CD4-positive, alpha-beta T cell (primary cell): ENCODE measurements around the gene PFN1. TPM values are rescaled to one million over a fixed set of nuclear protein-coding genes. Genes with fewer than 3 reads are reported as not detected.
A peak's percentile ranks its signal among the peaks of the same experiment; 100 is the strongest.

Experiments
- ATAC-seq: fragments of 200-7000 bp; cut with Tn5 transposase; one replicate; pipeline ENCODE4 v1.10.0; 2022; ENCODE audit warnings: mild to moderate bottlenecking; ENCODE audit not compliant: poor library complexity
- CTCF ChIA-PET: fragments of 350-600 bp; sonication (Branson Sonifier 250); formaldehyde crosslinking; loops from one replicate; lab custom pipeline; 2021; ENCODE audit warnings: antibody characterized with exemption, inconsistent platforms; lab: Charles Lee
- POLR2A ChIA-PET: fragments of 350-600 bp; sonication (Branson Sonifier 250); formaldehyde crosslinking; loops from one replicate; lab custom pipeline; 2021; ENCODE audit warnings: antibody characterized with exemption, inconsistent platforms; lab: Charles Lee
- DNase-seq, 14 experiments: peaks; one replicate each; pipeline ENCODE4 v3.0.0-alpha.2; 2013 to 2020; ENCODE audit warnings: mixed read lengths in 2 of 14
- H3K27ac ChIP-seq, 2 donors: one replicate each; pipeline versions ENCODE4 v1.5.1 to v1.7.0; 2013; ENCODE audit warnings: low read length in 2 of 2, low read depth in 1 of 2, mild to moderate bottlenecking in 1 of 2
- H3K27me3 ChIP-seq, 2 experiments: 1 replicate in 1 of 2; 2 replicates in 1 of 2; pipeline versions ENCODE4 v1.6.1 to v1.7.0; 2013; ENCODE audit warnings: low read length in 2 of 2, control low read depth in 1 of 2, mild to moderate bottlenecking in 1 of 2, moderate library complexity in 1 of 2; ENCODE audit not compliant: insufficient read depth in 2 of 2, control insufficient read depth in 1 of 2
- H3K36me3 ChIP-seq: one replicate; pipeline ENCODE4 v1.6.1; 2013; ENCODE audit warnings: low read length, control low read depth; ENCODE audit not compliant: insufficient read depth
- H3K4me1 ChIP-seq: one replicate; pipeline ENCODE4 v1.6.1; 2013; ENCODE audit warnings: low read length, control low read depth; ENCODE audit not compliant: insufficient read depth
- H3K4me3 ChIP-seq: one replicate; pipeline ENCODE4 v1.5.1; 2013; ENCODE audit warnings: mild to moderate bottlenecking, low read length, moderate library complexity
- H3K9me3 ChIP-seq, 2 experiments: 1 replicate in 1 of 2; 2 replicates in 1 of 2; pipeline versions ENCODE4 v1.6.1 to v1.7.0; 2013; ENCODE audit warnings: low read length in 2 of 2, mild to moderate bottlenecking in 2 of 2, control low read depth in 1 of 2, moderate library complexity in 1 of 2; ENCODE audit not compliant: control insufficient read depth in 1 of 2, insufficient read depth in 1 of 2
- H3K27ac Mint-ChIP-seq: one replicate; pipeline ENCODE4 v1.8.0; 2020; ENCODE audit warnings: mixed read lengths
- H3K27me3 Mint-ChIP-seq: one replicate; pipeline ENCODE4 v1.8.0; 2021; ENCODE audit warnings: mixed read lengths
- H3K36me3 Mint-ChIP-seq: one replicate; pipeline ENCODE4 v1.8.0; 2021; ENCODE audit warnings: low read depth, mixed read lengths
- H3K4me1 Mint-ChIP-seq: one replicate; pipeline ENCODE4 v1.8.0; 2021; ENCODE audit warnings: low read depth, mixed read lengths
- H3K4me3 Mint-ChIP-seq: one replicate; pipeline ENCODE4 v1.8.0; 2020; ENCODE audit warnings: mild to moderate bottlenecking, mixed read lengths
- H3K9me3 Mint-ChIP-seq: one replicate; pipeline ENCODE4 v1.8.0; 2020; ENCODE audit warnings: mixed read lengths
- intact Hi-C, 2 experiments: fragments of 100-400 bp; cut with DNase I in 1 of 2; cut with micrococcal nuclease in 1 of 2; formaldehyde crosslinking; loops; one replicate each; pipeline versions ENCODE4 v1.15.1 to v1.9.0; 2023 to 2025; cut with DNase I, micrococcal nuclease
- total RNA-seq, 174 experiments: library from RNA in 2 of 174; stranded (reverse) in 2 of 174; gene quantifications; one replicate each; pipeline ENCODE4 v1.2.3 and lab custom pipeline; 2021 to 2026
- TF ChIP-seq, protein P1 (sequence below): fragments of 200-600 bp; IDR thresholded peaks from one replicate; pipeline ENCODE4 v1.8.0; 2022; ENCODE audit warnings: antibody characterized with exemption, mild to moderate bottlenecking

Gene PFN1
- total RNA-seq, 2 experiments from 2014 or later, result 349 to 362 TPM

GRCh38 chr17:4986951-4987766 is 38.8 kb upstream of the PFN1 start, which contains the start of gene CAMTA2:
TSS of gene CAMTA2 (minus strand) at chr17:4987675. CDS start at chr17:4986222, 1,453 bp downstream.
- POLR2A ChIA-PET, result interaction anchor here (0.6 to 4.1 kb wide), 16 partner anchors 10 to 197 kb away, joined by 3 to 50 read pairs (median 4); partner anchors contain the start of genes C17orf107, INCA1, KIF1C and PFN1
- H3K36me3 Mint-ChIP-seq, result peaks cover 41% of the 10 kb centered on the region
- H3K27me3 ChIP-seq, result no peaks in the 10 kb centered on the region
- CTCF ChIA-PET, result interaction anchor here (1.4 to 2.3 kb wide), 9 partner anchors 11 to 88 kb away, joined by 3 to 12 read pairs (median 4); partner anchors contain the start of genes C17orf107, CHRNE, INCA1 and KIF1C
- peak within 1 kb of the TSS; percentile 94 for H3K4me3 Mint-ChIP-seq
- peaks cover 16% of the 10 kb centered on the region for H3K36me3 ChIP-seq
- intact Hi-C loops, result loop anchor here (1.0 to 10.0 kb wide), 6 partner anchors 10 to 208 kb away; partner anchors contain the start of genes INCA1 (in 1 of the 2), KIF1C (in 1 of the 2), RNF167 (in 1 of the 2) and SLC25A11 (in 1 of the 2)
- H3K4me3 ChIP-seq, result peak within 1 kb of the TSS; percentile 99
- TF ChIP-seq, protein P1, sequence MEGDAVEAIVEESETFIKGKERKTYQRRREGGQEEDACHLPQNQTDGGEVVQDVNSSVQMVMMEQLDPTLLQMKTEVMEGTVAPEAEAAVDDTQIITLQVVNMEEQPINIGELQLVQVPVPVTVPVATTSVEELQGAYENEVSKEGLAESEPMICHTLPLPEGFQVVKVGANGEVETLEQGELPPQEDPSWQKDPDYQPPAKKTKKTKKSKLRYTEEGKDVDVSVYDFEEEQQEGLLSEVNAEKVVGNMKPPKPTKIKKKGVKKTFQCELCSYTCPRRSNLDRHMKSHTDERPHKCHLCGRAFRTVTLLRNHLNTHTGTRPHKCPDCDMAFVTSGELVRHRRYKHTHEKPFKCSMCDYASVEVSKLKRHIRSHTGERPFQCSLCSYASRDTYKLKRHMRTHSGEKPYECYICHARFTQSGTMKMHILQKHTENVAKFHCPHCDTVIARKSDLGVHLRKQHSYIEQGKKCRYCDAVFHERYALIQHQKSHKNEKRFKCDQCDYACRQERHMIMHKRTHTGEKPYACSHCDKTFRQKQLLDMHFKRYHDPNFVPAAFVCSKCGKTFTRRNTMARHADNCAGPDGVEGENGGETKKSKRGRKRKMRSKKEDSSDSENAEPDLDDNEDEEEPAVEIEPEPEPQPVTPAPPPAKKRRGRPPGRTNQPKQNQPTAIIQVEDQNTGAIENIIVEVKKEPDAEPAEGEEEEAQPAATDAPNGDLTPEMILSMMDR, result peak; percentile 91
- peaks cover 36% of the 10 kb centered on the region for H3K4me1 ChIP-seq
- peak within 1 kb of the TSS; percentile 87 for H3K27ac Mint-ChIP-seq
- ATAC-seq, result peak; percentile 90
- peak within 1 kb of the TSS; percentile 90 to 92 for H3K27ac ChIP-seq
- no peaks in the 10 kb centered on the region for H3K9me3 ChIP-seq
- no peaks in the 10 kb centered on the region for H3K9me3 Mint-ChIP-seq
- peaks cover 40% of the 10 kb centered on the region for H3K4me1 Mint-ChIP-seq
- no peaks in the 10 kb centered on the region for H3K27me3 Mint-ChIP-seq
- peak; percentile 74 to 92 (median 86) for DNase-seq

DNA sequence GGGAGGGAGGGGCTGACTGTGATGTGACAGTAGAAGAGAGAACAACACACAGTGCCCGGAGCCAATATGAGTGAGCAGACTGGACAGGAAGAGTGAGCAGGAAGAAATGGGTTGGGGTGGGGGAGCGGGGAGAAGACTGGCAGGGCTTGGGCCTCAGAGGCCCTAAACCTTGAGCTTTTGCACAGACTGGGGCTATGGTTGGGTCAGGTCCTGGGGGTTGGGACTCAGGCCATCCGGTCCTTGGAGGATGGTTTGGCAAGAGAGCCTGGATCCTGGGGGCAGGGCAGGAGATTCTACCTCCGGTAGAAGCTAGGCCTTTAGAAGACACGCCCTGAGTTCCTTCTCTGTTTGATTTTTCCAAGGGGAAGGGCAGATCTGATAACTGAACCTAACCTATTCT is 38.1 kb upstream of the PFN1 start:
- H3K4me3 ChIP-seq, result peak overlapping the region; percentile 99
- peaks cover 36% of the 10 kb centered on the region for H3K4me1 ChIP-seq
- intact Hi-C loops, result loop anchor here (2.0 to 10.0 kb wide), 3 partner anchors 44 to 208 kb away; partner anchors contain the start of genes RNF167 (in 1 of the 2), SLC25A11 (in 1 of the 2) and ZNF594 (in 1 of the 2)
- peaks cover 21% of the 10 kb centered on the region for H3K36me3 ChIP-seq
- H3K9me3 Mint-ChIP-seq, result no peaks in the 10 kb centered on the region
- DNase-seq (peak in 2 of 14 experiments; percentile 7 to 29), ATAC-seq (no peak)
- H3K27ac Mint-ChIP-seq, result peak overlapping the region; percentile 87
- POLR2A ChIA-PET, result interaction anchor here (0.7 to 4.1 kb wide), 11 partner anchors 11 to 196 kb away, joined by 3 to 50 read pairs (median 6); partner anchors contain the start of genes INCA1, KIF1C, RNF167 and SLC25A11
- H3K4me3 Mint-ChIP-seq, result peak overlapping the region; percentile 94
- H3K36me3 Mint-ChIP-seq, result peaks cover 49% of the 10 kb centered on the region
- H3K27me3 ChIP-seq, result no peaks in the 10 kb centered on the region
- TF ChIP-seq, protein P1, result no peak
- no peaks in the 10 kb centered on the region for H3K9me3 ChIP-seq
- peaks cover 45% of the 10 kb centered on the region for H3K4me1 Mint-ChIP-seq
- H3K27me3 Mint-ChIP-seq, result no peaks in the 10 kb centered on the region
- CTCF ChIA-PET, result interaction anchor here (1.0 to 2.3 kb wide), 9 partner anchors 11 to 87 kb away, joined by 3 to 12 read pairs (median 4); partner anchors contain the start of genes C17orf107, INCA1, KIF1C and RNF167
- H3K27ac ChIP-seq, result peak overlapping the region; percentile 90 to 92

DNA sequence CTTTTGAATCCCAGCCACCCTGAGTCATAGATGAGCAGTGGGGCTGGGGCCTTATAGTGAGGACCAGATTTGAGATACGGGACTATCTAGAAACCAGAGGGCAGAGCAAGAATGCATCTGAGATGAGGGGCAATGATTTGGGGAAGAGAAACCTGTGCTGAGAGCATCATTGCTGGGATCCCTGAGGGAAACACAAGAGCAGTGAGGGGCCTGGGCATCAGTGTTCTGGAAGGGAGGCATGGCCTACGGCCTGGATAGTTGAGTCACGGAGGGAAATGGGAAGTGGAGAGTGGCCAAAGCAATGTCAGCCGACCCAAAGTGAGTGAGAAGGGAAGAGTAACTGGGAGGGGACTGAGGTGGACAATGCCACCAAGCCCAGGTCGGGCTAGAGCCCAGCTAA is 34.0 kb upstream of the PFN1 start:
- no peak for ATAC-seq

More for the DNA sequence above, 34.0 kb upstream of the PFN1 start:
- H3K4me1 Mint-ChIP-seq, result peaks cover 33% of the 10 kb centered on the region
- H3K9me3 ChIP-seq, result no peaks in the 10 kb centered on the region
- H3K27me3 ChIP-seq, result no peaks in the 10 kb centered on the region
- ChIA-PET POLR2A (interaction anchor here (1.2 kb wide), 1 partner anchor 15 kb away, joined by 3 read pairs; the partner anchor contains the start of gene INCA1), CTCF (no interaction called here)
- no peak overlapping the region for H3K27ac Mint-ChIP-seq
- H3K27ac ChIP-seq, result no peak overlapping the region
- peak overlapping the region; percentile 31 for H3K4me3 Mint-ChIP-seq
- no peak overlapping the region for H3K4me3 ChIP-seq
- H3K4me1 ChIP-seq, result peaks cover 35% of the 10 kb centered on the region
- intact Hi-C loops, result loop anchor here in 1 of 2 experiments (10.0 kb wide), 1 partner anchor 212 kb away; the partner anchor contains the start of gene ZNF594
- peaks cover 74% of the 10 kb centered on the region for H3K36me3 Mint-ChIP-seq
- DNase-seq, result no peak
- H3K36me3 ChIP-seq, result peaks cover 58% of the 10 kb centered on the region
- no peaks in the 10 kb centered on the region for H3K9me3 Mint-ChIP-seq
- TF ChIP-seq, protein P1, result no peak
- H3K27me3 Mint-ChIP-seq, result no peaks in the 10 kb centered on the region
